ENCODE results near the gene FAM193B. TPM values are rescaled to one million over a fixed set of nuclear protein-coding genes. Genes with fewer than 3 reads are reported as not detected.

FAM193B gene
- total RNA-seq, 1 donor from 2014 or later, result 81.0 TPM

- no peak for DNase-seq (ENCODE audit: low spot score)
- Mint-ChIP-seq H3K27me3 (ENCODE audit: low read depth) (no peaks in the 10 kb centered on the region), H3K4me1 (ENCODE audit: low read depth) (no peaks in the 10 kb centered on the region), H3K27ac (no peak overlapping the region), H3K36me3 (ENCODE audit: low read depth) (peaks cover 28% of the 10 kb centered on the region), H3K4me3 (ENCODE audit: low read depth) (no peak overlapping the region), H3K9me3 (no peaks in the 10 kb centered on the region)
- intact Hi-C loops (cut with micrococcal nuclease), result no loop called here
Measured at GRCh38 chr5:177508221-177508611, 46.1 kb downstream of the FAM193B start.

- no peak for DNase-seq (ENCODE audit: low spot score)
- Mint-ChIP-seq H3K4me3 (ENCODE audit: low read depth) (no peak overlapping the region), H3K4me1 (ENCODE audit: low read depth) (no peaks in the 10 kb centered on the region), H3K36me3 (ENCODE audit: low read depth) (peaks cover 23% of the 10 kb centered on the region), H3K27ac (no peak overlapping the region), H3K27me3 (ENCODE audit: low read depth) (no peaks in the 10 kb centered on the region), H3K9me3 (no peaks in the 10 kb centered on the region)
- intact Hi-C loops (cut with micrococcal nuclease), result no loop called here
Measured at GRCh38 chr5:177507596-177508220, 46.7 kb downstream of the FAM193B start.

DNA sequence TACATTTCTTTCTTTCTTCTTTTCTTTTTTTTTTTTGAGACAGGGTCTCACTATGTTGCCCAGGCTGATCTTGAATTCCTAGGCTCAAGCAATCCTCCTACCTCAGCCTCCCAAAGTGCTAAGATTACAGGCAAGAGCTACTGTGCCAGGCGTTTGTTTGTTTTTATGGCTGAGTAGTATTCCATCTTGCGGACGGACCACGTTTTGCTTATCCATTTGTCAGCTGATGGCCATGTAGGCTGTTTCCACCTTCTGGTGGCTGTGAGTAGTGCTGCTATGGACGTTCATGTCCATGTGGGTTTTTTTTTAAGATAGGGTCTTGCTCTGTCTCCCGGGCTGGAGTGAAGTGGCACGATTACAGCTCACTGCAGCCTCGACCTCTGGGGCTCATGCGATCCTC lies 47.2 kb downstream of the FAM193B start:
- no peak for DNase-seq (ENCODE audit: low spot score)
- Mint-ChIP-seq H3K27ac (no peak overlapping the region), H3K4me3 (ENCODE audit: low read depth) (no peak overlapping the region), H3K27me3 (ENCODE audit: low read depth) (no peaks in the 10 kb centered on the region), H3K36me3 (ENCODE audit: low read depth) (peaks cover 18% of the 10 kb centered on the region), H3K4me1 (ENCODE audit: low read depth) (no peaks in the 10 kb centered on the region), H3K9me3 (no peaks in the 10 kb centered on the region)
- intact Hi-C loops (cut with micrococcal nuclease), result no loop called here

DNA sequence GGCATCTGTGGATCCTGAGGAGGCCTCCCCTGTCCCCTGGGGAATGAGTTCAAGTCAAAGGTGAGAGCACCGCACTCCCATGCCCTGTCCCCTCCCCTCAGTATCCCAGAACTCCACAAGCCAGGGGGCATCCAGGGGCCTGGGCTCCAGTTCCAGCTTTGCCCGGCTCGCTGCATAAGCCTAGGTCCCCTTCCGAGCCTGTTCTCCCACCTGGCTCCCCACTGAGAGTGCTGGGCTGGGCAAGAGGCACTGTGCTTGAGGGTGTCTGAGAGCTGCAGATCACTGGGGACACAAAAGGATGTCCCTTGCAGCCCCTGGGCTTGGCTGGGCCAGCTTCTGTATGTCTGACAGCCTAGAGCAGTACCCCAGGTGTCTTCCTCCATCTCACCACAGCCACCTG lies 49.3 kb downstream of the FAM193B start:
- no peaks in the 10 kb centered on the region for H3K4me1 Mint-ChIP-seq (ENCODE audit: low read depth)
- H3K27ac Mint-ChIP-seq, result no peak overlapping the region
- no peak overlapping the region for H3K4me3 Mint-ChIP-seq (ENCODE audit: low read depth)
- DNase-seq (ENCODE audit: low spot score), result no peak
- H3K27me3 Mint-ChIP-seq (ENCODE audit: low read depth), result peaks cover under 1% of the 10 kb centered on the region
- intact Hi-C loops (cut with micrococcal nuclease), result no loop called here
- no peaks in the 10 kb centered on the region for H3K9me3 Mint-ChIP-seq
- no peaks in the 10 kb centered on the region for H3K36me3 Mint-ChIP-seq (ENCODE audit: low read depth)

- no peaks in the 10 kb centered on the region for H3K36me3 Mint-ChIP-seq (ENCODE audit: low read depth)
- DNase-seq (ENCODE audit: low spot score), result no peak
Measured at GRCh38 chr5:177504086-177505056, 50.0 kb downstream of the FAM193B start.

DNA sequence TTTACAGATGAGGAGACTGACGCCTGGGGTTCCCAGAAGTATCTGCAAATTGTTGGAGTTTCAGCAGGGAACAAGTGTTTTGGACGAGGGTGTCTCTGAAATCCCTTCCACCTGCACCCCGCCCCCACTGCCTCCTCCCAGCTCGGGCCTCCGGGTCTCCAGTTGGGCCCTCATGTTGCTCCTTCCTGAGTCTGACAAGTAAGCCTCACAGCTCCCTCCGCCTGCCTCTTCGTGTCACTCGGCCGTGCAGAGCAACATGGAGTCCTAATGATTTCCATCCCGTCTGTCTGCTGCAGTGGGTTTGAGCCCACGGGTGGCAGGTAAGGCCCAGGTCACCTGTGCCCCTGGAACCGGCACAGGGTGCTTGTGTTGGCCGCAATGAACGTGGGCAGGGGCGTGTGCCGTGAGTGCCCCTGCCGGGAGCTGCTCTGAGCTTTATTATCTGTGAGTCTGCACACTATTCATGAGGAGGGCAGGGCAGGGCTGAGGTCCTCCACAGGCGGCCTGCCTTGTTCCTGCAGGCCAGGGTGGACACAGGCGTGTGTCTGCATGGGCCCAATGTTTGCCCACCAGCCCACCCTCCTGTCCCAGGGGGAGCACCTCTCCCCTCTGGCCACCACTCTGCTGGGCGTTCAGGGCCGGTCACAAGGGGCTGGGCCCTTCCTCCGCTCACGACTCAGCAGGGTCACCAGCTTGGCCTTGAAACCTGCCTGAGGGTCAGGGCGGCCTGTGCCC lies 50.8 kb downstream of the FAM193B start:
- H3K4me1 Mint-ChIP-seq (ENCODE audit: low read depth), result peaks cover 3% of the 10 kb centered on the region
- H3K27ac Mint-ChIP-seq, result no peak overlapping the region
- H3K36me3 Mint-ChIP-seq (ENCODE audit: low read depth), result no peaks in the 10 kb centered on the region
- DNase-seq (ENCODE audit: low spot score), result no peak
- no peaks in the 10 kb centered on the region for H3K9me3 Mint-ChIP-seq
- no peak overlapping the region for H3K4me3 Mint-ChIP-seq (ENCODE audit: low read depth)
- intact Hi-C loops (cut with micrococcal nuclease), result no loop called here
- peaks cover 11% of the 10 kb centered on the region for H3K27me3 Mint-ChIP-seq (ENCODE audit: low read depth)

More at GRCh38 chr5:177504086-177505056, 50.0 kb downstream of the FAM193B start:
- no peaks in the 10 kb centered on the region for H3K9me3 Mint-ChIP-seq
- peaks cover 3% of the 10 kb centered on the region for H3K4me1 Mint-ChIP-seq (ENCODE audit: low read depth)
- H3K4me3 Mint-ChIP-seq (ENCODE audit: low read depth), result no peak overlapping the region
- no peak overlapping the region for H3K27ac Mint-ChIP-seq
- H3K27me3 Mint-ChIP-seq (ENCODE audit: low read depth), result peaks cover 7% of the 10 kb centered on the region
- intact Hi-C loops (cut with micrococcal nuclease), result no loop called here

- peaks cover 15% of the 10 kb centered on the region for H3K27me3 Mint-ChIP-seq (ENCODE audit: low read depth)
- no peak for DNase-seq (ENCODE audit: low spot score)
- H3K36me3 Mint-ChIP-seq (ENCODE audit: low read depth), result no peaks in the 10 kb centered on the region
- peaks cover 6% of the 10 kb centered on the region for H3K4me1 Mint-ChIP-seq (ENCODE audit: low read depth)
- no peak overlapping the region for H3K4me3 Mint-ChIP-seq (ENCODE audit: low read depth)
- no peaks in the 10 kb centered on the region for H3K9me3 Mint-ChIP-seq
- no peak overlapping the region for H3K27ac Mint-ChIP-seq
- intact Hi-C loops (cut with micrococcal nuclease), result no loop called here
Measured at GRCh38 chr5:177502886-177503285, 51.5 kb downstream of the FAM193B start.

- H3K4me3 Mint-ChIP-seq (ENCODE audit: low read depth), result no peak overlapping the region
- intact Hi-C loops (cut with micrococcal nuclease), result loop anchor here (1.0 to 2.0 kb wide), 2 partner anchors 112 to 193 kb away; no protein-coding TSS in a partner anchor
- H3K9me3 Mint-ChIP-seq, result no peaks in the 10 kb centered on the region
- H3K27ac Mint-ChIP-seq, result no peak overlapping the region
- DNase-seq (ENCODE audit: low spot score), result no peak
- H3K27me3 Mint-ChIP-seq (ENCODE audit: low read depth), result peaks cover 18% of the 10 kb centered on the region
- peaks cover 6% of the 10 kb centered on the region for H3K4me1 Mint-ChIP-seq (ENCODE audit: low read depth)
- H3K36me3 Mint-ChIP-seq (ENCODE audit: low read depth), result no peaks in the 10 kb centered on the region
Measured at GRCh38 chr5:177501874-177502678, 52.3 kb downstream of the FAM193B start.

- intact Hi-C loops (cut with micrococcal nuclease), result loop anchor here (1.0 to 2.0 kb wide), 2 partner anchors 111 to 192 kb away; no protein-coding TSS in a partner anchor
- no peak overlapping the region for H3K4me3 Mint-ChIP-seq (ENCODE audit: low read depth)
- H3K27ac Mint-ChIP-seq, result no peak overlapping the region
- no peaks in the 10 kb centered on the region for H3K36me3 Mint-ChIP-seq (ENCODE audit: low read depth)
- H3K4me1 Mint-ChIP-seq (ENCODE audit: low read depth), result peaks cover 10% of the 10 kb centered on the region
- peaks cover 18% of the 10 kb centered on the region for H3K27me3 Mint-ChIP-seq (ENCODE audit: low read depth)
- peak; percentile 71 for DNase-seq (ENCODE audit: low spot score)
- H3K9me3 Mint-ChIP-seq, result no peaks in the 10 kb centered on the region
Measured at GRCh38 chr5:177500685-177501522, 53.5 kb downstream of the FAM193B start.

GRCh38 chr5:177499842-177500241 lies 54.5 kb downstream of the FAM193B start:
- DNase-seq (ENCODE audit: low spot score), result no peak
- H3K27ac Mint-ChIP-seq, result no peak overlapping the region
- H3K36me3 Mint-ChIP-seq (ENCODE audit: low read depth), result no peaks in the 10 kb centered on the region
- no peaks in the 10 kb centered on the region for H3K9me3 Mint-ChIP-seq
- H3K4me1 Mint-ChIP-seq (ENCODE audit: low read depth), result peaks cover 14% of the 10 kb centered on the region
- peaks cover 18% of the 10 kb centered on the region for H3K27me3 Mint-ChIP-seq (ENCODE audit: low read depth)
- peak overlapping the region; percentile 34 for H3K4me3 Mint-ChIP-seq (ENCODE audit: low read depth)
- intact Hi-C loops (cut with micrococcal nuclease), result loop anchor here (2.0 to 5.0 kb wide), 2 partner anchors 191 to 388 kb away; no protein-coding TSS in a partner anchor

- peak overlapping the region; percentile 86 for H3K4me3 Mint-ChIP-seq (ENCODE audit: low read depth)
- DNase-seq (ENCODE audit: low spot score), result no peak
- peaks cover 22% of the 10 kb centered on the region for H3K4me1 Mint-ChIP-seq (ENCODE audit: low read depth)
- H3K9me3 Mint-ChIP-seq, result no peaks in the 10 kb centered on the region
- intact Hi-C loops (cut with micrococcal nuclease), result loop anchor here (5.0 kb wide), 1 partner anchor 386 kb away; no protein-coding TSS in a partner anchor
- peaks cover 2% of the 10 kb centered on the region for H3K36me3 Mint-ChIP-seq (ENCODE audit: low read depth)
- H3K27ac Mint-ChIP-seq, result peak overlapping the region; percentile 62
- H3K27me3 Mint-ChIP-seq (ENCODE audit: low read depth), result peaks cover 18% of the 10 kb centered on the region
Measured at GRCh38 chr5:177498013-177498787, 56.2 kb downstream of the FAM193B start.

All from activated T-helper 2 cell treated with anti-CD3 and anti-CD28 coated beads, Interferon-gamma antibody, Interleukin-2, Interleukin-4, amounts not matched to agents 10 μg/mL and 5 μg/mL and 100 μg/mL, durations not matched to agents 14 hours and 24 hours and 36 hours (primary cell).